HepG2 (cell line): Measurements from ENCODE around the gene PRDX6. TPM values are rescaled to one million over a fixed set of nuclear protein-coding genes. Genes with fewer than 3 reads are reported as not detected.
A peak's percentile ranks its signal among the peaks of the same experiment; 100 is the strongest.
"Not testable (repeated sequence)": the region's sequence is repeated elsewhere in the genome, so short reads cannot be mapped to it uniquely, and the experiment has no call there.

Source experiments
- ATAC-seq: fragments of 200-7000 bp; cut with Tn5 transposase; 3 replicates; pipeline ENCODE4 v1.9.1; 2020; ENCODE audit warnings: mild to moderate bottlenecking, moderate library complexity
- BruUV-seq: library from RNA; stranded (reverse); fragments of 400-500 nt; replicated peaks from 2 replicates; lab custom pipeline; 2021; lab: Mats Ljungman, UMichigan
- CTCF ChIA-PET: fragments of 300-600 bp; formaldehyde crosslinking; extraction: SDS; loops from one replicate; lab custom pipeline; 2021; ENCODE audit warnings: low total read pairs, inconsistent platforms, low intra/inter-chr PET ratio; lab: Yijun Ruan, JAX
- POLR2A ChIA-PET: fragments of 350-600 bp; sonication (Branson Sonifier 250); formaldehyde crosslinking; loops from one replicate; lab custom pipeline; 2020; ENCODE audit warnings: antibody characterized with exemption, inconsistent platforms; lab: Yijun Ruan, JAX
- DNase-seq: peaks from one replicate; pipeline ENCODE4 v3.0.0-alpha.2; 2015; ENCODE audit warnings: low spot score
- FAIRE-seq: peaks from 3 replicates; lab custom pipeline; 2011; peaks lifted over from hg19 to GRCh38; lab: Jason Lieb, UNC
- H2AFZ ChIP-seq: one replicate; pipeline ENCODE4 v1.6.1; 2011; ENCODE audit warnings: low read length, inconsistent platforms
- H3K27ac ChIP-seq: fragments of 300-600 bp; 3 replicates; pipeline ENCODE4 v1.8.0; 2011; ENCODE audit warnings: mixed run types, mild to moderate bottlenecking, mixed read lengths, low read length, inconsistent platforms; ENCODE audit not compliant: insufficient read depth; ENCODE audit errors: extremely low read length
- H3K27me3 ChIP-seq, 2 experiments: fragments of 200-600 bp in 1 of 2; 2 replicates in 1 of 2; 3 replicates in 1 of 2; pipeline versions ENCODE4 v1.6.0 to v1.8.0; 2011; ENCODE audit warnings: low read length in 2 of 2, mild to moderate bottlenecking in 2 of 2, moderate library complexity in 2 of 2, inconsistent platforms in 1 of 2; ENCODE audit not compliant: insufficient read depth in 2 of 2, control insufficient read depth in 1 of 2
- H3K36me3 ChIP-seq, 2 experiments: fragments of 200-600 bp in 1 of 2; replicated peaks in 1 of 2; 2 replicates in 1 of 2; 3 replicates in 1 of 2; pipeline versions ENCODE4 v1.5.1 to v1.8.0; 2011; ENCODE audit warnings: low read length in 2 of 2, inconsistent platforms in 1 of 2; ENCODE audit not compliant: insufficient read depth in 2 of 2, control insufficient read depth in 1 of 2
- H3K4me1 ChIP-seq: 2 replicates; pipeline ENCODE4 v1.5.1; 2012; ENCODE audit warnings: low read length, inconsistent platforms; ENCODE audit not compliant: insufficient read depth
- H3K4me2 ChIP-seq: 2 replicates; pipeline ENCODE4 v1.6.0; 2011; ENCODE audit warnings: low read depth, low read length, inconsistent platforms
- H3K4me3 ChIP-seq, 3 experiments: fragments of 200-600 bp in 1 of 3; sonication (generic), shearing (Covaris generic) in 1 of 3; replicated peaks in 1 of 3; 2 replicates each; pipeline ENCODE4 v1.5.1; 2011 to 2016; ENCODE audit warnings: low read length in 3 of 3, inconsistent platforms in 2 of 3, low read depth in 2 of 3, mild to moderate bottlenecking in 2 of 3, control low read depth in 1 of 3, mixed read lengths in 1 of 3; ENCODE audit not compliant: insufficient read depth in 1 of 3
- H3K79me2 ChIP-seq: one replicate; pipeline ENCODE4 v1.6.1; 2011; ENCODE audit warnings: low read length, inconsistent platforms; ENCODE audit not compliant: insufficient read depth
- H3K9ac ChIP-seq: 2 replicates; pipeline ENCODE4 v1.6.0; 2011; ENCODE audit warnings: mild to moderate bottlenecking, low read depth, low read length, inconsistent platforms; ENCODE audit not compliant: insufficient read depth
- H3K9me3 ChIP-seq: 2 replicates; pipeline ENCODE4 v1.5.1; 2012; ENCODE audit warnings: mild to moderate bottlenecking, low read length
- H4K20me1 ChIP-seq: 2 replicates; pipeline ENCODE4 v1.6.0; 2011; ENCODE audit warnings: inconsistent platforms, mild to moderate bottlenecking, low read length, moderate library complexity; ENCODE audit not compliant: insufficient read depth
- FOXA1 ChIP-seq, 2 experiments: fragments of 450-650 bp in 1 of 2; sonication (generic) in 1 of 2; formaldehyde crosslinking in 1 of 2; IDR thresholded peaks; 2 replicates each; pipeline versions ENCODE4 v1.4.0 to v1.6.1; 2016 to 2020; ENCODE audit warnings: missing genetic modification reagents in 1 of 2
- GATA4 ChIP-seq: sonication (generic); IDR thresholded peaks from 2 replicates; pipeline ENCODE4 v1.6.1; 2016; ENCODE audit warnings: antibody characterized with exemption, low read depth, borderline replicate concordance
- IRF9 ChIP-seq: sonication (generic); formaldehyde crosslinking; IDR thresholded peaks from 2 replicates; pipeline ENCODE4 v1.8.0; 2022; ENCODE audit warnings: missing genetic modification reagents, mild to moderate bottlenecking, borderline replicate concordance
- MAZ ChIP-seq, 2 experiments: sonication (generic) in 1 of 2; formaldehyde crosslinking in 1 of 2; IDR thresholded peaks; 2 replicates each; pipeline versions ENCODE4 v1.5.0 to v1.6.1; 2012 to 2020; ENCODE audit warnings: low read depth in 2 of 2, mild to moderate bottlenecking in 2 of 2, borderline replicate concordance in 1 of 2, improper control_type of control experiment in 1 of 2, low read length in 1 of 2, missing genetic modification reagents in 1 of 2, moderate library complexity in 1 of 2
- POLR2A ChIP-seq, 2 experiments: IDR thresholded peaks; 2 replicates each; pipeline ENCODE4 v1.6.1; 2011; ENCODE audit warnings: low read depth in 2 of 2, low read length in 2 of 2, mild to moderate bottlenecking in 1 of 2, moderate library complexity in 1 of 2; ENCODE audit not compliant: insufficient read depth in 1 of 2
- POLR2AphosphoS5 ChIP-seq: IDR thresholded peaks from 2 replicates; pipeline ENCODE4 v1.6.1; 2012; ENCODE audit warnings: low read depth, low read length
- REPIN1 ChIP-seq: sonication (generic); formaldehyde crosslinking; IDR thresholded peaks from 2 replicates; pipeline ENCODE4 v1.8.0; 2022; ENCODE audit warnings: missing genetic modification reagents, low read depth, mild to moderate bottlenecking, borderline replicate concordance
- SALL1 ChIP-seq: sonication (generic); formaldehyde crosslinking; IDR thresholded peaks from 2 replicates; pipeline ENCODE4 v1.8.0; 2022; ENCODE audit warnings: mild to moderate bottlenecking, missing genetic modification reagents
- SOX6 ChIP-seq, 2 experiments: fragments of 450-650 bp in 1 of 2; sonication (generic) in 1 of 2; formaldehyde crosslinking in 1 of 2; IDR thresholded peaks; 2 replicates each; pipeline versions ENCODE4 v1.4.0 to v1.6.1; 2017 to 2020; ENCODE audit warnings: antibody characterized with exemption in 1 of 2, mild to moderate bottlenecking in 1 of 2, missing genetic modification reagents in 1 of 2
- ZFX ChIP-seq: sonication (generic); formaldehyde crosslinking; IDR thresholded peaks from 2 replicates; pipeline ENCODE4 v1.4.0; 2020; ENCODE audit warnings: mild to moderate bottlenecking, low read depth, missing genetic modification reagents, moderate library complexity
- ZKSCAN5 ChIP-seq: sonication (generic); formaldehyde crosslinking; IDR thresholded peaks from 2 replicates; pipeline ENCODE4 v1.5.1; 2020; ENCODE audit warnings: mild to moderate bottlenecking, missing genetic modification reagents
- ZNF317 ChIP-seq: sonication (generic); formaldehyde crosslinking; IDR thresholded peaks from 2 replicates; pipeline ENCODE4 v1.5.0; 2020; ENCODE audit warnings: mild to moderate bottlenecking, missing genetic modification reagents
- ZNF331 ChIP-seq: sonication (generic); formaldehyde crosslinking; IDR thresholded peaks from 2 replicates; pipeline ENCODE4 v1.4.0; 2020; ENCODE audit warnings: missing genetic modification reagents
- ZNF777 ChIP-seq: sonication (generic); formaldehyde crosslinking; IDR thresholded peaks from 2 replicates; pipeline ENCODE4 v1.4.0; 2020; ENCODE audit warnings: missing genetic modification reagents
- ZNF878 ChIP-seq: sonication (generic); formaldehyde crosslinking; IDR thresholded peaks from 2 replicates; pipeline ENCODE4 v1.8.1; 2023; ENCODE audit warnings: mild to moderate bottlenecking, missing genetic modification reagents, moderate library complexity
- WGBS: methylation state at CpG from one replicate; pipeline ENCODE4 v1.1.6; 2017; ENCODE audit warnings: low lambda C conversion rate; 5-methylcytosine and 5-hydroxymethylcytosine counted together
- in situ Hi-C: cut with HindIII; loops from 2 replicates; pipeline ENCODE4 v1.10.0; 2017; ENCODE audit warnings: low pct_unique_long_range_greater_than_20kb; ENCODE audit not compliant: extremely low pct_ligation_motif_present
- intact Hi-C: fragments of 100-400 bp; cut with micrococcal nuclease; formaldehyde crosslinking; loops from one replicate; pipeline ENCODE4 v1.10.0; 2022; ENCODE audit not compliant: unreplicated experiment
- polyA plus RNA-seq, 8 experiments: library from polyadenylated mRNA; depleted of rRNA in 3 of 8; stranded (reverse) in 7 of 8; unstranded in 1 of 8; fragments of >200 nt; fragmentation: Illumina TruSeq in 4 of 8; extraction: Trizol in 4 of 8; gene quantifications; 2 replicates each; pipeline versions ENCODE4 v1.2.1 to v1.2.3, GENCODE V29; 2011 to 2016; ENCODE audit warnings: low read depth in 4 of 8, missing spikeins in 1 of 8, mixed read lengths in 1 of 8; ENCODE audit not compliant: insufficient read depth in 1 of 8
- total RNA-seq, 5 experiments: library from RNA; depleted of rRNA; stranded (reverse); fragments of >200 nt; fragmentation: Illumina TruSeq; extraction: Trizol; gene quantifications; 2 replicates each; pipeline ENCODE4 v1.2.3, GENCODE V29; 2016; ENCODE audit warnings: low read depth in 1 of 5
- TF ChIP-seq, protein P1 (sequence below): sonication (generic); formaldehyde crosslinking; IDR thresholded peaks from 2 replicates; pipeline ENCODE4 v1.4.0; 2020; ENCODE audit warnings: missing genetic modification reagents, borderline replicate concordance

PRDX6 gene
- total and polyA plus RNA-seq, 2 of the 13 experiments (the other 11 are each of a cell fraction or from before 2014, with no cell fraction given), result 224 to 309 TPM

DNA sequence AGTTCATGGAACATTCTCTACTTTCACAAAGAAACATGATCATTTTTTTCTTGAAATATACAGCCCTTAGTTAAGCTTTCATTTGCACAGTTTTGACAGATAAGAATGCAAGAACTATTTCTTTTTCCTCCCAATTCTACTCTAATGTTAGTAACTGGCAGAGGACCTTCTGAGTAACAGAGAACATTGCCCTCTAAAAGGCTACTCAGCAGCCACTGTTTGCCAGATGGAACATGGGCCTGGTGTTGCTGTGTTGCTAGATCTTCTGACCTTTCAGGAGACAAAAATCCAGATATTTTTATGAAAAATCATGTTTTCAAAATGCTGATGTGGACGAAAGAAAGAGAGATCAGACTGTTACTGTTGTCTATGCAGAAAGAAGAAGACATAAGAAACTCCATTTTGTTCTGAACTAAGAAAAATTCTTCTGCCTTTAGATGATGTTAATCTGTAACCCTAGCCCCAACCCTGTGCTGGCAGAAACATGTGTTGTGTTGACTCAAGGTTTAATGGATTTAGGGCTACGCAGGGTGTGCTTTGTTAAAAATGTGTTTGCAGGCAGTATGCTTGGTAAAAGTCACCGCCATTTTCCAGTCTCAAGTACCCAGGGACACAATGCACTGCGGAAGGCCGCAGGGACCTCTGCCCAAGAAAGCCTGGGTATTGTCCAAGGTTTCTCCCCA lies 2.9 kb upstream of the PRDX6 start (continued):
- TF ChIP-seq FOXA1 (IDR thresholded peaks at IDR 0.05) (no peak), FOXA1 (CRISPR knock-in tag; IDR thresholded peaks at IDR 0.05) (peak; percentile 75), SALL1 (peak; percentile 13; the same call in 1 of the 2 replicates)

- H3K79me2 ChIP-seq, result peaks cover 45% of the 10 kb centered on the region
- H3K4me1 ChIP-seq, result peaks cover 42% of the 10 kb centered on the region
- CTCF ChIA-PET, result interaction anchor here (1.5 kb wide), 1 partner anchor 44 kb away, joined by 4 read pairs; no protein-coding TSS in a partner anchor
- H3K9me3 ChIP-seq, result peaks cover 19% of the 10 kb centered on the region
- H3K36me3 ChIP-seq; BruUV-seq; H2AFZ ChIP-seq; H4K20me1 ChIP-seq; ATAC-seq; FAIRE-seq; H3K27me3 ChIP-seq; intact Hi-C loops; in situ Hi-C loops; TF ChIP-seq MAZ (IDR thresholded peaks at IDR 0.05; ENCODE audit: borderline replicate concordance, low read depth, low read length); SOX6 (IDR thresholded peaks at IDR 0.05): not testable (repeated sequence)
- H3K9ac ChIP-seq, result peak overlapping the region; percentile 77
- under 1% methylated on average over 16 of the region's 17 CpGs for WGBS
- peak; percentile 54 for DNase-seq
- POLR2A ChIA-PET, result interaction anchor here (0.6 to 3.7 kb wide), 4 partner anchors 12 to 1525 kb away, joined by 3 to 19 read pairs (median 12); partner anchors contain the start of genes CACYBP and KLHL20
- H3K27ac ChIP-seq, result peak overlapping the region; percentile 87
- H3K4me3 ChIP-seq, result peak overlapping the region; percentile 75 to 91 (median 91)
- peak overlapping the region; percentile 88 for H3K4me2 ChIP-seq
- peak; percentile 42 for TF ChIP-seq POLR2AphosphoS5
- TF ChIP-seq MAZ (CRISPR knock-in tag; IDR thresholded peaks at IDR 0.05; ENCODE audit: low read depth), result peak; percentile 55; the same call in 1 of the 2 replicates
- peak; percentile 90 for TF ChIP-seq ZNF777 (CRISPR knock-in tag)
- TF ChIP-seq POLR2A (IDR thresholded peaks at IDR 0.05; ENCODE audit: insufficient read depth in 1 of 2, low read depth in 2 of 2, low read length in 2 of 2), result peak in 1 of 2 experiments; percentile 52; a peak in 1 of 4 replicates
- TF ChIP-seq SOX6 (CRISPR knock-in tag; IDR thresholded peaks at IDR 0.05), result peak; percentile 44
- TF ChIP-seq REPIN1 (CRISPR knock-in tag), result 0 out of 2 replicates have a peak, but pooled peaks have one; percentile 35
- 0 out of 2 replicates have a peak, but pooled peaks have one; percentile 18 for TF ChIP-seq ZNF317
- 0 out of 2 replicates have a peak, but pooled peaks have one; percentile 12 for TF ChIP-seq ZNF878 (CRISPR knock-in tag)
- TF ChIP-seq GATA4, result peak; percentile 70; the same call in 1 of the 2 replicates
- TF ChIP-seq, protein P1, sequence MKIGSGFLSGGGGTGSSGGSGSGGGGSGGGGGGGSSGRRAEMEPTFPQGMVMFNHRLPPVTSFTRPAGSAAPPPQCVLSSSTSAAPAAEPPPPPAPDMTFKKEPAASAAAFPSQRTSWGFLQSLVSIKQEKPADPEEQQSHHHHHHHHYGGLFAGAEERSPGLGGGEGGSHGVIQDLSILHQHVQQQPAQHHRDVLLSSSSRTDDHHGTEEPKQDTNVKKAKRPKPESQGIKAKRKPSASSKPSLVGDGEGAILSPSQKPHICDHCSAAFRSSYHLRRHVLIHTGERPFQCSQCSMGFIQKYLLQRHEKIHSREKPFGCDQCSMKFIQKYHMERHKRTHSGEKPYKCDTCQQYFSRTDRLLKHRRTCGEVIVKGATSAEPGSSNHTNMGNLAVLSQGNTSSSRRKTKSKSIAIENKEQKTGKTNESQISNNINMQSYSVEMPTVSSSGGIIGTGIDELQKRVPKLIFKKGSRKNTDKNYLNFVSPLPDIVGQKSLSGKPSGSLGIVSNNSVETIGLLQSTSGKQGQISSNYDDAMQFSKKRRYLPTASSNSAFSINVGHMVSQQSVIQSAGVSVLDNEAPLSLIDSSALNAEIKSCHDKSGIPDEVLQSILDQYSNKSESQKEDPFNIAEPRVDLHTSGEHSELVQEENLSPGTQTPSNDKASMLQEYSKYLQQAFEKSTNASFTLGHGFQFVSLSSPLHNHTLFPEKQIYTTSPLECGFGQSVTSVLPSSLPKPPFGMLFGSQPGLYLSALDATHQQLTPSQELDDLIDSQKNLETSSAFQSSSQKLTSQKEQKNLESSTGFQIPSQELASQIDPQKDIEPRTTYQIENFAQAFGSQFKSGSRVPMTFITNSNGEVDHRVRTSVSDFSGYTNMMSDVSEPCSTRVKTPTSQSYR, result peak; percentile 25; the same call in 1 of the 2 replicates
- TF ChIP-seq ZFX, result peak; percentile 69; the same call in 1 of the 2 replicates
- 0 out of 2 replicates have a peak, but pooled peaks have one; percentile 59 for TF ChIP-seq ZKSCAN5 (CRISPR knock-in tag)
- TF ChIP-seq IRF9 (CRISPR knock-in tag), result 0 out of 2 replicates have a peak, but pooled peaks have one; percentile 36
- TF ChIP-seq ZNF331 (CRISPR knock-in tag), result 0 out of 2 replicates have a peak, but pooled peaks have one; percentile 19
These were observed 2.2 kb upstream of the PRDX6 start for GRCh38 chr1:173474780-173475421.
